CD1c-positive myeloid dendritic cell (primary cell): ENCODE measurements around the gene APBB2.

Source experiments
- DNase-seq: peaks from one replicate; pipeline ENCODE4 v3.0.0-alpha.2; 2016; ENCODE audit errors: extremely low spot score

Gene APBB2

DNA sequence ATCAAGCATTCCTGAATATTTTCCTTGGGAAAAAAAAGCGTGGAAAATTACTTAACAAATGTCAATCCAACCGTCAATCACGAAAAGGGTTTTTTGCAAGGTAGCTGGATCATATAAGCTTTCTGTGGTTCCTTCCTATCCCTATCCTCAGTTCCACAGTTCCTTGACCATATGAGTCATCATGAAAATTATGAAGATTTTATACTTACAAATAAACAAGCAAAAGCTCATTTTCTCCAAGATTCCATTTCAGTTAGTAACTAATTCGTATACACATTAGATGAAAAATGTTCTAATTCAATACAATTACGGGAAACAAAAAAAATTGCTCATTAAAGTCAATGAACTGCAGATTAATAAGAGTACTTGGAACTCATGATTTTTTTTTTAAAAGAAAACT, 235.8 kb downstream of the APBB2 start:
- DNase-seq, result no peak

DNA sequence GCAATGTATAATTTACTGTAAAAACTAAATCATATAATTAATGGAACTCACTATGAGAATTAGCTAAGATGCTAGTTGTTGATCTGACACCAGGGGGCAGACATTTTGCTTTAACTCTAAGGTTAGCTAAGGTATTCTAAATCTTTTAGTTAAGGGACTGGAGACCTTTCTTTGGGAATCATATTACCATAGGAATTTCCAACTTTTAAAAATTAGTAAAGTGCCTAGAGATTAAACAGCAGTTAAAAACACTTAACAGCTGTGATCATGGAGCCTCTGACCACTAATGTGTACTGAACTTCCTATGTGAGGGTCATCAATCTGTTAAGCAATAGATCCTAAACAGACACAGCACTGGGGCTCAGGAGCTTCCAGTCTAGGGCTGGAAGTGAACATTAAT, 238.0 kb downstream of the APBB2 start:
- peak; percentile 37 for DNase-seq

- no peak for DNase-seq
These were observed 241.6 kb downstream of the APBB2 start for GRCh38 chr4:40972722-40973121.

GRCh38 chr4:40971338-40971737, 243.0 kb downstream of the APBB2 start:
- no peak for DNase-seq

DNA sequence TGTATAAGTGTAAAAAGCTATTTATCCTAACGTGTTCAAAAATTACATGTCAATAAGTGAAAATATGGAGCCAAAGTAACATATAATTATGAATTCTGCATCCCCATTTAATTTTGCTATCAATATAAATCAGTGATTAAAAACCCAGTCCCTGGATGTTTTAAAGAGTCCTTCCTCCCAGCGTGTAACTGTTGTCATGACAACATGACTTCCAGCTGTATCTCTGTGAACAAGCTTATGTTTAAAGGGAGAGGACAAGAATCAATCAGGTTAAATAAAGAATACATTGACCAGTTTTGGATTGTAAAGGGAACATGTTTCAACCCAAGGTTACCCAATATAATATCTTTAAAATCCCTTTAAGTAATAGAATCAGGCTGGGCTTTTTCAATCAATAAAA, 244.8 kb downstream of the APBB2 start:
- DNase-seq, result no peak

DNA sequence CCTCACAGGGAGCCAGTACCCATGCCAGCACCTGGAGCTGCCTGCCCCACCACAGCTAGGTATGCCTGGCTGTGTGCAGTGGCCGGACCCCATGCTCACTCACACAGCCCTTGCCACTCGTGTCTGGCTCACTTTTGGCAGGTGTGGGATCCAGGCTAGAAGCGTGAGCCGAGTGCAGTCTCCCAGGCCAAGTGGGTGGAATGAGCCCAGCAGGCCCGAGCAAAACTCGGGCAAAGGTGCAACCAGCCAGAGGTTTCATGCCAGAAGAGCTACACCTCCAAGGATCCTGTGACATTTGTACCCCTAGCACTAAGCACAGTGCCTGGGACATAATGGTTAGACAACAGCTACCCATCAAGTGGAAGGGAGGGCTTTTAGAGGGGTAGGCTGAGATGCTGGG, 246.8 kb downstream of the APBB2 start:
- no peak for DNase-seq

DNA sequence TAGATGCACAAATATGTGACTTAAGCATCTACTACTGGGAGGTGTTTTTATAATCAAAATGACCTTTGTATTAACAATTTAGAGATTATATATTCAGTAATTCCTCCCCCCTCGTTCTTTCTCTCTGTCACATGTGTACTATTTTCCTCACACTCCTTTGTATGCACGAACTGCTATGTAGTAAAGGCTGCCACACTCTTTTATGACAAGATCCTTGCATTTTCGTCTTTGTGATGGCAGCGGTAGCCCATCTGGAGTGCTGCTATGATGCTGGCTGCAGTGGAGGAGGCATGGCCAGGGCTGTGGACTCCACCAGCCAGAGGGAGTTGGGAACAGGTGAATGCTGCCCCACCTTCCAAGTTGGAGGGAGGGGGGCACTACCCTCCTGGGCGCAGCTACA, 248.3 kb downstream of the APBB2 start:
- no peak for DNase-seq

DNA sequence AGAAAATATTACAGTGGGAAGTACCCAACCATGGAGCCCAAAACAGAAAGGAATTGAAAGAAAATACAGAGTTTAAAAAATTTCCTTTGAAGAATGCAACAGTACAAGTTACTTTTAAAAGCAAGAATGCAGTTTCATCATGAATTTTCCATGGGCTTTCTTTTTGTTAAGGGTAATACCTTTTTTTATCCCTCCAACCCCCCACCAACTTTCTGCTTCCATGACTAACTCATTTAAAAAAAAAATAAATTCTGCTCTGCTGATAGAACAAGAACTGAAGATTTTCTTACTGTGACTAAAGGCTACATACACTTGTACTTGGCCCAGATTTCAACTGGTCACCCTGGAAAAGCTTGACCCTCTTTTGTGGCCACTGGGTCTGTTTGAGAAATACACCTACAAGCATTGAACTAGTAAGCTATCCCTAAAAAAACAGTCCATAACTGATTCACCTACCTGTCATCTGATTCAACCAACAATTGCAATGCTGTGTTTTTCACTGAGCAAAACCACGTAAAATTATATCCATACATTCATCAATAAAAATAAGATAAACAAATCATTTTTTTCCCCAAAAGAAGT, 250.4 kb downstream of the APBB2 start:
- DNase-seq, result no peak

GRCh38 chr4:40962551-40963180, 251.7 kb downstream of the APBB2 start:
- DNase-seq, result no peak

DNA sequence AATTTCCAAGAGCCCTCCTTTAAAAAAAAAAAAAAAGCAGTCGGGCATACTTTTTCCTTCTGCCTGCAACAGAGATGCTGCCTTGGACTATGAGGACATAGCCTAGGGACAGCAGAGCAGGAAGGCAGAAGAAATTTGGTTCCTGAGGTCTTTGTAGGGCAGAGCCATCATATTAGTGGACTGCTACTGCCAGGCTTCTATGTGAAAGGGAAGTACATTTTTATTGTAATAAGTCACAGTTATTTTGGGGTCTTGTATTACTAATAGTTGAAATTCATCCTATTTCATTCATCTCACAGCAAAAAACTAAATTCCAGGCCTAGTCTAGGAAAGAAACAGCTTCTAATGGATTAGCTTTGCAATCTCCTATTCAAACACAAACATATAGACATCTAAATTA, 253.4 kb downstream of the APBB2 start:
- DNase-seq, result no peak

GRCh38 chr4:40957281-40957680, 257.1 kb downstream of the APBB2 start:
- no peak for DNase-seq

GRCh38 chr4:40956721-40957255, 257.6 kb downstream of the APBB2 start:
- DNase-seq, result no peak

GRCh38 chr4:40954088-40954668, 260.2 kb downstream of the APBB2 start:
- DNase-seq, result no peak

DNA sequence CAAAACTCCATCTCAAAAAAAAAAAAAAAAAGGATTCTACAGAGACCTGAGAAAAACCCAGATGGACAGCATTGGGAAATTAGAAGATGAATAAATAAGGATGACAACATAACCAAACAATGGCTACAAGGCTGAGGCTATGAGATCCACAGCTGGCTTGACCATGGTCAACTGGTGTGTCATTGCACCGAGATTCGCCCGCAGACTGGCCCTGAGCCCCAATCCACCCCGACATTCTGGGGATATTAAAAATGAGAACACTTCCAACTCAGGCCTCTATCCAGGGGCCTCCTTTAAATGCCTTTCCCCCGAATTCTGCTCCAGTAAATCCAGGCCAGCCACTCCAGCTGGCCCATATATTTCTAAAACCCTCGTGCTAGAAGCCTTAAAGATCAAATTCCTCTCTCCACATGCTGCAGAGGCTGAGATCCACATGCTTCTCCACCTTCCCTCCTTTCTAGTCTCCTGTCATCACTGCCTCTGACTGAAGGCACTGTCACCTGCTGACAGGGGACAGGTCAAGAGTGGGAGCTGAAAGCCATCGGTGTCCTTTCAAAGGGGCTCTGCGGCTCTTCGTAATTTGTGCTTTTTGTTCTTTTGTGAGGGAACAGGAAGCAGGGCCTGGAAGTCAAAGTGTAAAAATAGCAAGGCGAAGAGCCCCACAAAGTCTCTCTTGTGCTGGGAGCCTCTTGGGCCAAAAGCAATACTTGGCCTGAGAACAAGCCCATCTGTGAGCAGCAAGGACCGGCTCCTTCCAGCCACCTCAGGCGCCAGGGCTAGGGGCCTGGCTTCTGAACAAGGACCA, 260.9 kb downstream of the APBB2 start:
- no peak for DNase-seq

GRCh38 chr4:40952672-40953071, 261.7 kb downstream of the APBB2 start:
- DNase-seq, result no peak

DNA sequence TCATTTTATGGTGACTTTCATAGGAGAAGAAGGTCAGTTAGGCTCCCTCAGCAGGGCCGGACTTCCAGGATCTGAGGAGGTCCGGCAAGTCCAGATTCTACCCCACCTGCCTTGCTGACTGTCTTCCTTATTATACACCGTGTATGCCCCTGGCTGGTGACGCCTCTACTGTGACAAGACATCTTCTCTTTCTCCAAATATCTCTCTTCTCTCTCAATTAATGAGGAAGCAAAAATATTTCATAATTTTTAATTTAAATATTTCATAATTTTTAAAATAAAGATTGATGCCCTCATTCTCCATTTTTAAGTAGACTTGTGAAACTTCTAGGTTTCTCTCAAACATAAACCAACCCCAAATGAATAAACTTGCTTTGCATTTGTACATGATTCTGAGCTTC, 262.1 kb downstream of the APBB2 start:
- peak; percentile 11 for DNase-seq

GRCh38 chr4:40951026-40951425, 263.3 kb downstream of the APBB2 start:
- no peak for DNase-seq

DNA sequence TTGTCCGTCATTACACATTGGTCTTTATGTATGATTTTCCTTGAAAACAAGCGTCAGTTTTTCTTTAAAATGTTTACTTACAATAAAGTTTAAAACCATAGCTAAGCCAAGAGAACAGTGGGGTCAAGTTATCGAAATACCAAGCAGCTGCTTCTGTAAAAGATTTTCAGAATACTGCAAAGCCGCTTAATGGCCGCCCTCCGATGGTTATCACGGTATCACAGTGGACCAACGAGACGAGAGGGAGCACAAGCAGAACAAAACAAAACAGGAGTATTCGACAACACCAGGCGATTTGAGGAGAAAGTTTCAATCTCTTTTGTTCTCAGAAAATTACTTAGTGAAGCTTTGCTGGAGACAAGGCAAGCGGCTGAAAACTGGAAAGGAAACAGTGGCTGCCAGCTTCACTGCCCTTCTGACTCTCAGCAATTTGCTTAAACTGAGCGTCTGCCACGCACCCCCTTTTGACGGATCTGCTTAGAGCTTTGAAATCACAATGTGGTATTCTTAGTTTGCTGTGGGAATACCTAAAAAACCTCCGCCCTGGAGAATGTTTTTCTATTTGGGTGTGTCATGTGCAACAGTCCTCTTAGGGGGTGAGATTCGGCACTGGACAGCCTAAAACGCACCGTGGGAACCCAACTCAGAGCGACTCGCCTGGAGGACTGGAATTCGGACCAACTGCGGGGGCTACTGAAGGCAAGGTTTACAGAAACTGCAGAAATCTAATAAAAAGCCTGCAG, 264.8 kb downstream of the APBB2 start:
- DNase-seq, result no peak

- DNase-seq, result no peak
These were observed 266.3 kb downstream of the APBB2 start for GRCh38 chr4:40948014-40948413.

DNA sequence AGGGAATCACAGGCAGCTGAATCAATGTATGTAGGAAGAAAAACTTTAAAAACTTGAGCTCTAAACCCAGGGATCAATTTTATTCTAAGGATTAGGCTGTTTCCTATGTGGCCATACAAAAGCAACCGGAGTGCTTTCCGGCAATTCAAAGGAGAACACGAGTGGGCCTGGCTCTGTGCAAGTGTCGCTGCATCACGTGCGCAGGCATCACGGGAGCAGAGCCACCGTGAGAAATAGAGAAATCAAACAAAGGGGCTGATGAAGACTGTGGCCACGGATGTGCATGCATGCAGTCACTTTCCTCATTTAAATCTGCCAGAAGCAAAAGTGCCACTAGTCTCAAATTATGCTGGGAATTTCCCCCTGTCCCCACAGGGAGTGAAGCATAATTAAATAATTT, 267.7 kb downstream of the APBB2 start:
- no peak for DNase-seq

DNA sequence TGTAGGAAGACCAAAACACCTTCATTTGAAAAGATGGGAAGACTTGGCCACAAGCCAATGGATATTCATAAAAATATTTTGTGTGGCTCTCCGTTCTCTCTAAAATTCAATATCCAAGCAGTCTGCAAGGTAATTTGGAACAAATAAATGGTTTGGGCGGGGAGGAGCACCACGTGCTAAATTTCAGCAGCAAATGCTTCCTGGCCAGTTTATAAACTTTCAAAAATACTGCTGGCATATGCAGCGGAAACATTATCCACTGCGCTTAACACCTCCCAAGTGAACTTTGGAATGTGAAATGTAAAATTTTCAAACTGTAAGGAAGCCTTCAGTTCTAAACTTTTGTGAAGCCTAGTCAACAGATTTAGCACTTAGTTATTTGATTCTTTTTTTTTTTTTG, 273.6 kb downstream of the APBB2 start:
- DNase-seq, result no peak

DNA sequence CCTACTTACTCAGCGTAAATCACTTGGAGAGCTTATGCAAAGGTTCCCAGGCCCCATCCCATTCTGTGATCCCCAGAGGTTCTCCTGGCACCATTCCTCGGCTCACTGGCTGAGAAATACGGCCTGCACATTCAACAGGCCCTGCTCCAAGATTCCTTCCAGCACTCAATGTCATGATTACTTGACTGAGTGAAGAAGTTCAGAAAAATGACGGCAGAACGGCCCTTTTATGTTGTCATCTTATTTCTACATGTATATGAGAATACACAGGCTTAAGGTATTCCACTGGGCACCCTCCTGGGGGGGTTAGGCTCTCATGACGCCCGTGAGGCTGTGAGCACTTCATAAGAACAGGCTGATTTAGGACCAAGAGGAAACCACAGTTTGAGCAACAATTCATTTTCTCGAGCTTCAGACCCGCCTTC, 274.0 kb downstream of the APBB2 start:
- DNase-seq, result no peak
